Panc1 (cell line): ENCODE measurements around the gene COL13A1. TPM values are rescaled to one million over a fixed set of nuclear protein-coding genes. Genes with fewer than 3 reads are reported as not detected.

ENCODE experiments used
- ATAC-seq: fragments of 200-7000 bp; cut with Tn5 transposase; 2 replicates; pipeline ENCODE4 v1.9.1; 2020; ENCODE audit warnings: mild to moderate bottlenecking, moderate library complexity
- BruUV-seq: library from RNA; stranded (reverse); fragments of 400-500 nt; replicated peaks from 2 replicates; lab custom pipeline; 2021; lab: Mats Ljungman, UMichigan
- CTCF ChIA-PET: fragments of 300-600 bp; sonication (Branson Sonifier 250); formaldehyde crosslinking; loops from one replicate; lab custom pipeline; 2022; ENCODE audit warnings: antibody characterized with exemption; lab: Charles Lee
- POLR2A ChIA-PET: fragments of 300-600 bp; sonication (Branson Sonifier 250); formaldehyde crosslinking; loops from one replicate; lab custom pipeline; 2022; ENCODE audit warnings: antibody characterized with exemption; lab: Charles Lee
- DNase-seq: peaks from one replicate; pipeline ENCODE4 v3.0.0-alpha.2; 2010; ENCODE audit warnings: low read depth, low spot score
- H3K27ac ChIP-seq: 2 replicates; pipeline ENCODE4 v1.5.1; 2011; ENCODE audit warnings: mild to moderate bottlenecking, low read length, inconsistent platforms
- H3K27me3 ChIP-seq: fragments of 200-500 bp; sonication (Bioruptor generic); 2 replicates; pipeline ENCODE4 v1.6.0; 2014; ENCODE audit warnings: low read length, inconsistent platforms; ENCODE audit not compliant: control insufficient read depth, insufficient read depth
- H3K36me3 ChIP-seq: fragments of 200-500 bp; sonication (Bioruptor generic); 2 replicates; pipeline ENCODE4 v1.5.1; 2014; ENCODE audit warnings: inconsistent platforms, mild to moderate bottlenecking, low read length, moderate library complexity; ENCODE audit not compliant: control insufficient read depth, insufficient read depth
- H3K4me1 ChIP-seq: 2 replicates; pipeline ENCODE4 v1.5.1; 2011; ENCODE audit warnings: inconsistent platforms, mild to moderate bottlenecking, low read length, moderate library complexity; ENCODE audit not compliant: control insufficient read depth, insufficient read depth
- H3K4me3 ChIP-seq, 2 experiments: 2 replicates each; pipeline ENCODE4 v1.5.1; 2011 to 2012; ENCODE audit warnings: low read depth in 2 of 2, low read length in 2 of 2, mild to moderate bottlenecking in 2 of 2, inconsistent platforms in 1 of 2, moderate library complexity in 1 of 2
- H3K9me3 ChIP-seq: fragments of 200-500 bp; sonication (Bioruptor generic); 2 replicates; pipeline ENCODE4 v1.5.1; 2014; ENCODE audit warnings: low read depth, mild to moderate bottlenecking, inconsistent platforms, low read length, moderate library complexity; ENCODE audit not compliant: control insufficient read depth, insufficient read depth
- POLR2AphosphoS5 ChIP-seq: IDR thresholded peaks from 2 replicates; pipeline ENCODE4 v1.6.1; 2012; ENCODE audit warnings: mild to moderate bottlenecking, low read depth, low read length, moderate library complexity
- SIN3A ChIP-seq: IDR thresholded peaks from 2 replicates; pipeline ENCODE4 v1.6.1; 2012; ENCODE audit warnings: low read depth, mild to moderate bottlenecking, low read length, moderate library complexity, borderline replicate concordance; ENCODE audit not compliant: insufficient read depth
- TCF7L2 ChIP-seq: IDR thresholded peaks from 2 replicates; pipeline ENCODE4 v1.6.1; 2011; ENCODE audit warnings: mild to moderate bottlenecking, low read depth, low read length, inconsistent platforms
- in situ Hi-C: cut with HindIII; loops from 2 replicates; pipeline ENCODE4 v1.10.0; 2016; ENCODE audit warnings: low sequenced_read_pairs, low pct_unique_long_range_greater_than_20kb
- intact Hi-C: fragments of 100-400 bp; cut with micrococcal nuclease; formaldehyde crosslinking; loops from one replicate; pipeline ENCODE4 v1.10.0; 2022; ENCODE audit not compliant: unreplicated experiment
- total RNA-seq: library from RNA; stranded (reverse); gene quantifications from one replicate; pipeline ENCODE4 v1.2.1, GENCODE V29; 2021; ENCODE audit not compliant: unreplicated experiment
- TF ChIP-seq, protein P1 (sequence below), 2 experiments: IDR thresholded peaks; 2 replicates each; pipeline ENCODE4 v1.6.1; 2011 to 2012; ENCODE audit warnings: low read depth in 2 of 2, control low read depth in 1 of 2, low read length in 1 of 2, mild to moderate bottlenecking in 1 of 2, moderate library complexity in 1 of 2; ENCODE audit not compliant: insufficient read depth in 1 of 2

COL13A1 gene
- total RNA-seq, 1 experiment from 2014 or later: 1.0 TPM

DNA sequence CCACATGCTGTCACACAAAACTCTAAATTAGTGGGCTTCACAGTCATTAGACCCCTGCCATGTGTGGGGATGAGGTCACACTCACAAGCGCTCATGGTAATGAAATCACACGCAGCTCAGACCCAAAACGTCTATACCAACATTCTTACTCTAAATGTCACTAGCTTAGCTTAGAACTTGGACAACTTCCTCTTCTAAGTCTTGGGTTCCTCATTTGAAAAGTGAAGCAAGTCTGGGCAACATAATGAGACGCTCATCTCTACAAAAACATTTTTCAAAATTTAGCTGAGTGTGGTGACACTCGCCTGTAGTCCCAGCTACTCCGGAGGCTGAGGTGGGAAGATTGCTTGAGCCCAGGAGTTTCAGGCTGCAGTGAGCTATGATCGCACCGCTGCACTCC, 158.2 kb downstream of the COL13A1 start:
- no TSS peak for BruUV-seq
- no peak for DNase-seq
- in situ Hi-C loops (no loop called here), intact Hi-C loops (no loop called here)
- Histone ChIP-seq H3K36me3 (no peaks in the 10 kb centered on the region), H3K27me3 (no peaks in the 10 kb centered on the region), H3K4me1 (no peaks in the 10 kb centered on the region), H3K27ac (no peak overlapping the region), H3K9me3 (no peaks in the 10 kb centered on the region), H3K4me3 (no peak overlapping the region)
- TF ChIP-seq, protein P1, sequence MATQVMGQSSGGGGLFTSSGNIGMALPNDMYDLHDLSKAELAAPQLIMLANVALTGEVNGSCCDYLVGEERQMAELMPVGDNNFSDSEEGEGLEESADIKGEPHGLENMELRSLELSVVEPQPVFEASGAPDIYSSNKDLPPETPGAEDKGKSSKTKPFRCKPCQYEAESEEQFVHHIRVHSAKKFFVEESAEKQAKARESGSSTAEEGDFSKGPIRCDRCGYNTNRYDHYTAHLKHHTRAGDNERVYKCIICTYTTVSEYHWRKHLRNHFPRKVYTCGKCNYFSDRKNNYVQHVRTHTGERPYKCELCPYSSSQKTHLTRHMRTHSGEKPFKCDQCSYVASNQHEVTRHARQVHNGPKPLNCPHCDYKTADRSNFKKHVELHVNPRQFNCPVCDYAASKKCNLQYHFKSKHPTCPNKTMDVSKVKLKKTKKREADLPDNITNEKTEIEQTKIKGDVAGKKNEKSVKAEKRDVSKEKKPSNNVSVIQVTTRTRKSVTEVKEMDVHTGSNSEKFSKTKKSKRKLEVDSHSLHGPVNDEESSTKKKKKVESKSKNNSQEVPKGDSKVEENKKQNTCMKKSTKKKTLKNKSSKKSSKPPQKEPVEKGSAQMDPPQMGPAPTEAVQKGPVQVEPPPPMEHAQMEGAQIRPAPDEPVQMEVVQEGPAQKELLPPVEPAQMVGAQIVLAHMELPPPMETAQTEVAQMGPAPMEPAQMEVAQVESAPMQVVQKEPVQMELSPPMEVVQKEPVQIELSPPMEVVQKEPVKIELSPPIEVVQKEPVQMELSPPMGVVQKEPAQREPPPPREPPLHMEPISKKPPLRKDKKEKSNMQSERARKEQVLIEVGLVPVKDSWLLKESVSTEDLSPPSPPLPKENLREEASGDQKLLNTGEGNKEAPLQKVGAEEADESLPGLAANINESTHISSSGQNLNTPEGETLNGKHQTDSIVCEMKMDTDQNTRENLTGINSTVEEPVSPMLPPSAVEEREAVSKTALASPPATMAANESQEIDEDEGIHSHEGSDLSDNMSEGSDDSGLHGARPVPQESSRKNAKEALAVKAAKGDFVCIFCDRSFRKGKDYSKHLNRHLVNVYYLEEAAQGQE (IDR thresholded peaks at IDR 0.05; ENCODE audit: insufficient read depth in 1 of 2, low read depth in 2 of 2, low read length in 1 of 2): no peak
- POLR2A ChIA-PET: interaction anchor here (0.6 kb wide), 1 partner anchor 11 kb away, joined by 8 read pairs; no protein-coding TSS in a partner anchor
- no peak for ATAC-seq
- CTCF ChIA-PET: interaction anchor here (0.5 to 1.5 kb wide), 4 partner anchors 23 to 182 kb away, joined by 3 to 6 read pairs (median 6); no protein-coding TSS in a partner anchor

- no peaks in the 10 kb centered on the region for H3K27me3 ChIP-seq
- no peak overlapping the region for H3K4me3 ChIP-seq
- TF ChIP-seq SIN3A: no peak
- no peak for TF ChIP-seq TCF7L2
- TF ChIP-seq, protein P1 (IDR thresholded peaks at IDR 0.05; ENCODE audit: insufficient read depth in 1 of 2, low read depth in 2 of 2, low read length in 1 of 2): no peak
- TF ChIP-seq POLR2AphosphoS5: no peak
- no peaks in the 10 kb centered on the region for H3K4me1 ChIP-seq
- H3K36me3 ChIP-seq: no peaks in the 10 kb centered on the region
- in situ Hi-C loops: no loop called here
- ChIA-PET CTCF (interaction anchor here (0.5 kb wide), 1 partner anchor 171 kb away, joined by 5 read pairs; no protein-coding TSS in a partner anchor), POLR2A (interaction anchor here (0.5 to 0.6 kb wide), 2 partner anchors 10 to 544 kb away, joined by 8 read pairs; no protein-coding TSS in a partner anchor)
- no peaks in the 10 kb centered on the region for H3K9me3 ChIP-seq
- no peak overlapping the region for H3K27ac ChIP-seq
- intact Hi-C loops: no loop called here
- ATAC-seq: no peak
- no TSS peak for BruUV-seq
- DNase-seq: no peak
These were observed 158.9 kb downstream of the COL13A1 start for GRCh38 chr10:69960606-69960987.
